GM10248 (cell line): ENCODE results near the gene RAB3B.
"Not testable (repeated sequence)": the region's sequence is repeated elsewhere in the genome, so short reads cannot be mapped to it uniquely, and the experiment has no call there.

Experiments used
- CTCF ChIA-PET: fragments of 300-600 bp; sonication (Branson Sonifier 250); formaldehyde crosslinking; extraction: SDS; loops from one replicate; lab custom pipeline; 2021; ENCODE audit warnings: antibody characterized with exemption; lab: Yijun Ruan, JAX
- POLR2A ChIA-PET: fragments of 350-650 bp; sonication (Branson Sonifier 250); formaldehyde crosslinking; extraction: SDS; loops from one replicate; lab custom pipeline; 2020; ENCODE audit warnings: antibody characterized with exemption; lab: Yijun Ruan, JAX
- DNase-seq: peaks from one replicate; pipeline ENCODE4 v3.0.0; 2012; ENCODE audit errors: extremely low spot score
- CTCF ChIP-seq: IDR thresholded peaks from 2 replicates; pipeline ENCODE4 v1.5.1; 2012; ENCODE audit warnings: mild to moderate bottlenecking, low read depth; ENCODE audit errors: extremely low read depth, missing control alignments, control extremely low read depth

RAB3B gene

GRCh38 chr1:52032124-52032784, 41.8 kb upstream of the RAB3B start:
- no peak for TF ChIP-seq CTCF
- ChIA-PET CTCF (interaction anchor here (1.3 kb wide), 1 partner anchor 14 kb away, joined by 4 read pairs; no protein-coding TSS in a partner anchor), POLR2A (interaction anchor here (0.6 kb wide), 1 partner anchor 29 kb away, joined by 3 read pairs; no protein-coding TSS in a partner anchor)
- DNase-seq: peak; percentile 35

DNA sequence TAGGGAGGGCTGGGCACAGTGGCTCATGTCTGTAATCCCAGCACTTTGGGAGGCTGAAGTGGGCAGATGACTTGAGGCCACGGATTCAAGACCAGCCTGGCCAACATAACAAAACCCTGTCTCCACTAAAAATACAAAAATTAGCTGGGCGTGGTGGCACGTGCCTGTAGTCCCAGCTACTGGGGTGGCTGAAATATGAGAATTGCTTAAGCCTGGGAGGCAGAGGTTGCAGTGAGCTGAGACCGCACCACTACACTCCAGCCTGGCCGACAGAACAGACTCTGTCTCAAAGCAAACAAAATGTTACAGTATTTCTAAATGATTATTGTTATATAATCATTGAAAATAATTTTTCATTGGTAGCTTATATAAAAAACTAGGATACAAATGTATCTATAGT, 38.3 kb upstream of the RAB3B start:
- DNase-seq: not testable (repeated sequence)
- CTCF ChIA-PET: interaction anchor here (1.1 to 1.9 kb wide), 3 partner anchors 23 to 42 kb away, joined by 3 to 6 read pairs (median 3); partner anchors contain the start of genes BTF3L4 and TXNDC12
- POLR2A ChIA-PET: interaction anchor here (0.6 kb wide), 1 partner anchor 695 kb away, joined by 3 read pairs; no protein-coding TSS in a partner anchor

GRCh38 chr1:52028328-52028727, 37.8 kb upstream of the RAB3B start:
- no peak for DNase-seq
- ChIA-PET POLR2A (interaction anchor here (0.6 kb wide), 1 partner anchor 696 kb away, joined by 3 read pairs; no protein-coding TSS in a partner anchor), CTCF (interaction anchor here (1.1 kb wide), 1 partner anchor 23 kb away, joined by 3 read pairs; no protein-coding TSS in a partner anchor)
- TF ChIP-seq CTCF: no peak

DNA sequence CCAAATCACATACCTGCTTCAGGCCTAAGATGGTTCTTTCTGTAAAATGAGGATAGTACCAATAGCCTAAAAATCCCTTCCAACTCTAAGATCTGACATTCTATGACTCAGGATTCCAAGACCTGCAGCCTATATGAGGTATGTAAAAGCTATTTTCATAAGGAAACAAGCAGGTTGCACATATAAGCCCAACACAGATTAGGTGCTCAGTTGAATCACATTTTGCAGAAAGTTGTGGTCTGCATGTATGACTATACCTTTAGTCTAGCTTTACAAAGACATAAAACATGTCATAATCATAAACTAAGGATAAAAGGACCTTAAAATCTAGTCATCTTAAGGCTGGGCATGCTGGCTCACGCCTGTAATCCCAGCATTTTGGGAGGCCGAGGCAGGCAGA, 35.8 kb upstream of the RAB3B start:
- TF ChIP-seq CTCF: no peak
- CTCF ChIA-PET: no interaction called here

DNA sequence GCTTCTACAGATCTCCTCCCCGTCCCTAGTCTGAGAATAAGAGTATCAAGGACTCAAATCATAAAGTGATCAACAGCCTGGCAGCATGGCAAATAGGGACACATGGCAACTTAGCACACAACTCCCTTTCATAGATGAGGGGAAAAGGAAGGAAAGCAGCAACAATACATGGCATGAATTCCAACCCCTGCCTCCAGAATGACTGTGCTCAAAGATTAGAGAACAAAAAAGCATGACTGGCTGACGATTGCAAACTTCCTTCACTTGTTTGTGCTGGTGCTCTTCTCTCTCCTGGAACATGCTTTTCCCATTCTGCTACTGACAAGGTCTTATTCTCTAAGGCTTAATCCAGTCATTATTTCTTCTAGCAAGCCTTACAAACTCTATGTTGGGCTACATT, 31.6 kb upstream of the RAB3B start:
- ChIA-PET CTCF (interaction anchor here (1.2 to 1.6 kb wide), 2 partner anchors 15 to 126 kb away, joined by 3 to 4 read pairs; no protein-coding TSS in a partner anchor), POLR2A (no interaction called here)
- no peak for TF ChIP-seq CTCF
- no peak for DNase-seq

More for the DNA sequence above, 35.8 kb upstream of the RAB3B start:
- DNase-seq: no peak
- POLR2A ChIA-PET: no interaction called here

DNA sequence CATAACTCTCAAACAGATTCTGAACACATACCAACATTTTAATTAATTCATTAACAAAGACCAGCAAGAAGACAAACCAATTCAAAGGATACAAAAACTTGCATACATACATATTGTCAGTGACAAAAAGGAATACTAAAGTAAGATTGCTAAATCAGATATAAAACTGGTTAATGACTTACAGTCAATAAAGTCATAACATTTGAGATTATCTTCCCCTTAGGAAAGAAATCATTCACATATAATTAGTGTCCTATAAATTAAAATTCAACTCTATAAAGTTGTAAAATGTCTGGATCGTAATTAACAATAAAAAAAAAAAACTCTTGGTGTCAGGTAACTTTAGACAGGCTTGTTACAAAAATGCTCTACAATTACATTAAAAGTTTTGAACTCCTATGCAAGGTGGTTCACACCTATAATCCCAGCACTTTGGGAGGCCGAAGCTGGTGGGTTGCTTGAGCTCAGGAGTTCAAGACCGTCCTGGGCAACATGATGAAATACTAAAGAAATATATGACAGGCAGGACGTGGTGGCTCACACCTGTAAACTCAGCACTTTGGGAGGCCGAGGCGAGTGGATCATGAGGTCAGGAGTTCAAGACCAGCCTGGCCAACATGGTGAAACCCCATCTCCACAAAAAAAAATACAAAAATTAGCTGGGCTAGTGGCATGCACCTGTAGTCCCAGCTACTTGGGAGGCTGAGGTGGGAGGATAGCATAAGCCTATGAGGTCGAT, 17.7 kb upstream of the RAB3B start:
- DNase-seq: no peak
- no peak for TF ChIP-seq CTCF
- ChIA-PET POLR2A (no interaction called here), CTCF (interaction anchor here (1.1 kb wide), 1 partner anchor 9 kb away, joined by 3 read pairs; no protein-coding TSS in a partner anchor)
